ENCODE measurements around the gene NID1. TPM values are rescaled to one million over a fixed set of nuclear protein-coding genes. Genes with fewer than 3 reads are reported as not detected.

Gene NID1
- total and polyA plus RNA-seq, 2 donors (not counting 3 experiments of a cell fraction or from before 2014, with no cell fraction given) = 87.0 to 109 TPM

DNA sequence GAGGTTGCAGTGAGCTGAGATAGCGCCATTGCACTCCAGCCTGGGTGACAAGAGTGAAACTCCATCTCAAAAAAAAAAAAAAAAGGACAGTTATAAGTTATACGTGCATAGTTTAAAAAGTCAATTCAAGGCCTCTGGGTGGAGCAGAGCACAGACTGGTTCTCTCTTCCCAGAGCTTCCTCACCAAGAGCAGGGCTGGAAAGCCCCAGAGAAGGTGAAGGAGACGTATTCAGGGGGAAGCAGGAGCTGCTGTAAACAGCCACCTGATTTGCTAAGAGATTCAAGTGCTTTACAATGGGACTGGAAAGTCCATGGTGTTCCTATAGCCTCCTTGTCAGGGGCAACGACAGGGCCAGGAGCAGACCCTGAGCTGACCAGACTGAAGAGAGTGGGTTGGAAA is 113.2 kb downstream of the NID1 start:
- Histone ChIP-seq H3K79me2 (ENCODE audit: control insufficient read depth, insufficient read depth, low read length) (no peaks in the 10 kb centered on the region), H2AFZ (ENCODE audit: low read depth, low read length) (no peak overlapping the region), H3K36me3 (ENCODE audit: control insufficient read depth in 2 of 2, extremely low read depth in 1 of 2, insufficient read depth in 2 of 2, low read length in 2 of 2) (no peaks in the 10 kb centered on the region), H3K4me1 (ENCODE audit: control insufficient read depth, extremely low read depth, insufficient read depth, low read length) (no peaks in the 10 kb centered on the region), H3K9ac (replicated peaks; ENCODE audit: extremely low read depth, insufficient read depth, low read length) (no peak overlapping the region), H4K20me1 (replicated peaks; ENCODE audit: control insufficient read depth, extremely low read depth, insufficient read depth, low read length) (no peaks in the 10 kb centered on the region), H3K9me1 (replicated peaks; ENCODE audit: control insufficient read depth, extremely low read depth, insufficient read depth, low read length) (no peaks in the 10 kb centered on the region), H3K4me3 (replicated peaks in 1 of 3; ENCODE audit: insufficient read depth in 1 of 3, low read depth in 1 of 3, low read length in 3 of 3) (no peak overlapping the region), H3K27me3 (ENCODE audit: control insufficient read depth in 2 of 2, insufficient read depth in 2 of 2, low read length in 2 of 2) (peaks cover 0 to 1% of the 10 kb centered on the region in 2 experiments), H3K27ac (ENCODE audit: insufficient read depth, low read depth, low read length) (no peak overlapping the region), H3K4me2 (ENCODE audit: insufficient read depth, low read length) (no peak overlapping the region), H3K9me3 (replicated peaks; ENCODE audit: control insufficient read depth, insufficient read depth, low read length) (no peaks in the 10 kb centered on the region)
- dilution Hi-C loops (cut with MboI; ENCODE audit: extremely low pct_ligation_motif_present, low sequenced_read_pairs) (no loop called here), intact Hi-C loops (cut with micrococcal nuclease) (no loop called here)
- TF ChIP-seq MYC (IDR thresholded peaks at IDR 0.05; ENCODE audit: low read depth, low read length) = no peak
- BruUV-seq (replicated peaks) = no TSS peak
- no peak for FAIRE-seq
- CTCF ChIA-PET = interaction anchor here (1.0 to 1.3 kb wide), 3 partner anchors 21 to 86 kb away, joined by 3 to 4 read pairs (median 4); no protein-coding TSS in a partner anchor
- DNase-seq (ENCODE audit: low read depth, low spot score) = no peak
- POLR2A ChIA-PET = no interaction called here

GRCh38 chr1:235950318-235950717 is 114.6 kb downstream of the NID1 start:
- FAIRE-seq (no peak), DNase-seq (ENCODE audit: low read depth, low spot score) (no peak)
- Histone ChIP-seq H3K79me2 (ENCODE audit: control insufficient read depth, insufficient read depth, low read length) (no peaks in the 10 kb centered on the region), H2AFZ (ENCODE audit: low read depth, low read length) (no peak overlapping the region), H3K4me2 (ENCODE audit: insufficient read depth, low read length) (no peak overlapping the region), H3K27me3 (ENCODE audit: control insufficient read depth in 2 of 2, insufficient read depth in 2 of 2, low read length in 2 of 2) (no peaks in the 10 kb centered on the region), H3K9ac (replicated peaks; ENCODE audit: extremely low read depth, insufficient read depth, low read length) (no peak overlapping the region), H3K36me3 (ENCODE audit: control insufficient read depth in 2 of 2, extremely low read depth in 1 of 2, insufficient read depth in 2 of 2, low read length in 2 of 2) (no peaks in the 10 kb centered on the region), H3K4me3 (replicated peaks in 1 of 3; ENCODE audit: insufficient read depth in 1 of 3, low read depth in 1 of 3, low read length in 3 of 3) (no peak overlapping the region), H3K4me1 (ENCODE audit: control insufficient read depth, extremely low read depth, insufficient read depth, low read length) (no peaks in the 10 kb centered on the region), H3K27ac (ENCODE audit: insufficient read depth, low read depth, low read length) (no peak overlapping the region), H4K20me1 (replicated peaks; ENCODE audit: control insufficient read depth, extremely low read depth, insufficient read depth, low read length) (no peaks in the 10 kb centered on the region), H3K9me3 (replicated peaks; ENCODE audit: control insufficient read depth, insufficient read depth, low read length) (no peaks in the 10 kb centered on the region), H3K9me1 (replicated peaks; ENCODE audit: control insufficient read depth, extremely low read depth, insufficient read depth, low read length) (no peaks in the 10 kb centered on the region)
- dilution Hi-C loops (cut with MboI; ENCODE audit: extremely low pct_ligation_motif_present, low sequenced_read_pairs) (no loop called here), intact Hi-C loops (cut with micrococcal nuclease) (no loop called here)
- no peak for TF ChIP-seq JUN (IDR thresholded peaks at IDR 0.05; ENCODE audit: borderline replicate concordance, insufficient read depth, insufficient read length, low read depth)
- TF ChIP-seq MYC (IDR thresholded peaks at IDR 0.05; ENCODE audit: low read depth, low read length) = no peak
- TF ChIP-seq EZH2 (IDR thresholded peaks at IDR 0.05; ENCODE audit: borderline replicate concordance, low read depth, low read length, severe bottlenecking) = no peak
- no peak for TF ChIP-seq GATA2 (IDR thresholded peaks at IDR 0.05; ENCODE audit: insufficient read depth, insufficient read length, low read depth, low read length)
- TF ChIP-seq, protein P1, sequence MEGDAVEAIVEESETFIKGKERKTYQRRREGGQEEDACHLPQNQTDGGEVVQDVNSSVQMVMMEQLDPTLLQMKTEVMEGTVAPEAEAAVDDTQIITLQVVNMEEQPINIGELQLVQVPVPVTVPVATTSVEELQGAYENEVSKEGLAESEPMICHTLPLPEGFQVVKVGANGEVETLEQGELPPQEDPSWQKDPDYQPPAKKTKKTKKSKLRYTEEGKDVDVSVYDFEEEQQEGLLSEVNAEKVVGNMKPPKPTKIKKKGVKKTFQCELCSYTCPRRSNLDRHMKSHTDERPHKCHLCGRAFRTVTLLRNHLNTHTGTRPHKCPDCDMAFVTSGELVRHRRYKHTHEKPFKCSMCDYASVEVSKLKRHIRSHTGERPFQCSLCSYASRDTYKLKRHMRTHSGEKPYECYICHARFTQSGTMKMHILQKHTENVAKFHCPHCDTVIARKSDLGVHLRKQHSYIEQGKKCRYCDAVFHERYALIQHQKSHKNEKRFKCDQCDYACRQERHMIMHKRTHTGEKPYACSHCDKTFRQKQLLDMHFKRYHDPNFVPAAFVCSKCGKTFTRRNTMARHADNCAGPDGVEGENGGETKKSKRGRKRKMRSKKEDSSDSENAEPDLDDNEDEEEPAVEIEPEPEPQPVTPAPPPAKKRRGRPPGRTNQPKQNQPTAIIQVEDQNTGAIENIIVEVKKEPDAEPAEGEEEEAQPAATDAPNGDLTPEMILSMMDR (IDR thresholded peaks at IDR 0.05; ENCODE audit: extremely low read depth in 1 of 2, insufficient read depth in 1 of 2, low read depth in 1 of 2, low read length in 2 of 2) = no peak
- CTCF ChIA-PET = interaction anchor here (1.1 to 2.2 kb wide), 3 partner anchors 10 to 33 kb away, joined by 3 to 6 read pairs (median 3); no protein-coding TSS in a partner anchor
- no TSS peak for BruUV-seq (replicated peaks)
- POLR2A ChIA-PET = no interaction called here

Data from endothelial cell of umbilical vein (primary cell).